ENCODE measurements around the gene TOM1L1.
A peak's percentile ranks its signal among the peaks of the same experiment; 100 is the strongest.

Gene TOM1L1

GRCh38 chr17:54969658-54970572 is 69.3 kb downstream of the TOM1L1 start:
- Histone ChIP-seq H4K20me1 (ENCODE audit: insufficient read depth, low read length) (no peaks in the 10 kb centered on the region), H3K27me3 (ENCODE audit: low read depth, low read length) (no peaks in the 10 kb centered on the region), H2AFZ (ENCODE audit: low read depth, low read length) (peak overlapping the region; percentile 98; the same call in 1 of the 2 replicates), H3K79me2 (ENCODE audit: low read length) (peaks cover 61% of the 10 kb centered on the region), H3K4me1 (ENCODE audit: low read length) (peaks cover 18% of the 10 kb centered on the region), H3K9me3 (ENCODE audit: insufficient read depth, low read length) (no peaks in the 10 kb centered on the region), H3K4me2 (ENCODE audit: low read length) (peak overlapping the region; percentile 97), H3K9ac (ENCODE audit: low read length) (peak overlapping the region; percentile 95), H3K27ac (ENCODE audit: low read length) (no peak overlapping the region), H3K36me3 (replicated peaks; ENCODE audit: low read depth, low read length) (peaks cover 4% of the 10 kb centered on the region), H3K4me3 (ENCODE audit: low read length) (peak overlapping the region; percentile 98)
- TF ChIP-seq EZH2phosphoT487 (IDR thresholded peaks at IDR 0.05; ENCODE audit: low read depth) (no peak), CTCF (IDR thresholded peaks at IDR 0.05; ENCODE audit: low read depth, low read length) (no peak)

- Histone ChIP-seq H3K79me2 (ENCODE audit: low read length) (peaks cover 50% of the 10 kb centered on the region), H3K27ac (ENCODE audit: low read length) (no peak overlapping the region), H3K9ac (ENCODE audit: low read length) (no peak overlapping the region), H3K9me3 (ENCODE audit: insufficient read depth, low read length) (no peaks in the 10 kb centered on the region), H3K4me3 (ENCODE audit: low read length) (no peak overlapping the region), H3K4me1 (ENCODE audit: low read length) (peaks cover 18% of the 10 kb centered on the region), H3K4me2 (ENCODE audit: low read length) (no peak overlapping the region), H4K20me1 (ENCODE audit: insufficient read depth, low read length) (no peaks in the 10 kb centered on the region), H3K36me3 (replicated peaks; ENCODE audit: low read depth, low read length) (no peaks in the 10 kb centered on the region), H3K27me3 (ENCODE audit: low read depth, low read length) (no peaks in the 10 kb centered on the region), H2AFZ (ENCODE audit: low read depth, low read length) (no peak overlapping the region)
- TF ChIP-seq CTCF (IDR thresholded peaks at IDR 0.05; ENCODE audit: low read depth, low read length): no peak
- TF ChIP-seq EZH2phosphoT487 (IDR thresholded peaks at IDR 0.05; ENCODE audit: low read depth): no peak
Measured at GRCh38 chr17:54971147-54971546, 70.5 kb downstream of the TOM1L1 start.

- H3K79me2 ChIP-seq (ENCODE audit: low read length): peaks cover 43% of the 10 kb centered on the region
- H3K27ac ChIP-seq (ENCODE audit: low read length): no peak overlapping the region
- no peak overlapping the region for H3K4me3 ChIP-seq (ENCODE audit: low read length)
- H3K9me3 ChIP-seq (ENCODE audit: insufficient read depth, low read length): no peaks in the 10 kb centered on the region
- peaks cover 13% of the 10 kb centered on the region for H3K4me1 ChIP-seq (ENCODE audit: low read length)
- H2AFZ ChIP-seq (ENCODE audit: low read depth, low read length): no peak overlapping the region
- H4K20me1 ChIP-seq (ENCODE audit: insufficient read depth, low read length): no peaks in the 10 kb centered on the region
- no peaks in the 10 kb centered on the region for H3K27me3 ChIP-seq (ENCODE audit: low read depth, low read length)
- no peak overlapping the region for H3K9ac ChIP-seq (ENCODE audit: low read length)
- no peaks in the 10 kb centered on the region for H3K36me3 ChIP-seq (replicated peaks; ENCODE audit: low read depth, low read length)
- no peak overlapping the region for H3K4me2 ChIP-seq (ENCODE audit: low read length)
- no peak for TF ChIP-seq CTCF (IDR thresholded peaks at IDR 0.05; ENCODE audit: low read depth, low read length)
- TF ChIP-seq EZH2phosphoT487 (IDR thresholded peaks at IDR 0.05; ENCODE audit: low read depth): no peak
Measured at GRCh38 chr17:54971901-54972300, 71.2 kb downstream of the TOM1L1 start.

- TF ChIP-seq EZH2phosphoT487 (IDR thresholded peaks at IDR 0.05; ENCODE audit: low read depth): no peak
- TF ChIP-seq CTCF (IDR thresholded peaks at IDR 0.05; ENCODE audit: low read depth, low read length): no peak
- no peak overlapping the region for H3K4me3 ChIP-seq (ENCODE audit: low read length)
- no peak overlapping the region for H3K4me2 ChIP-seq (ENCODE audit: low read length)
- peaks cover 9% of the 10 kb centered on the region for H3K4me1 ChIP-seq (ENCODE audit: low read length)
- H3K36me3 ChIP-seq (replicated peaks; ENCODE audit: low read depth, low read length): no peaks in the 10 kb centered on the region
- H3K9me3 ChIP-seq (ENCODE audit: insufficient read depth, low read length): no peaks in the 10 kb centered on the region
- peaks cover 36% of the 10 kb centered on the region for H3K79me2 ChIP-seq (ENCODE audit: low read length)
- H2AFZ ChIP-seq (ENCODE audit: low read depth, low read length): no peak overlapping the region
- no peaks in the 10 kb centered on the region for H4K20me1 ChIP-seq (ENCODE audit: insufficient read depth, low read length)
- H3K27me3 ChIP-seq (ENCODE audit: low read depth, low read length): no peaks in the 10 kb centered on the region
- H3K27ac ChIP-seq (ENCODE audit: low read length): no peak overlapping the region
- no peak overlapping the region for H3K9ac ChIP-seq (ENCODE audit: low read length)
Measured at GRCh38 chr17:54972406-54973138, 71.9 kb downstream of the TOM1L1 start.
